ENCODE results near the gene IFT22.
"Not testable (repeated sequence)": the region's sequence is repeated elsewhere in the genome, so short reads cannot be mapped to it uniquely, and the experiment has no call there.

IFT22 gene

GRCh38 chr7:101321491-101322401, at the start of gene IFT22:
TSS of gene IFT22 (minus strand) at chr7:101321812. CDS start at chr7:101321709, 103 bp downstream.
- peak; percentile 96 for DNase-seq (ENCODE audit: low spot score)

GRCh38 chr7:101370836-101371235, 49.2 kb upstream of the IFT22 start:
- DNase-seq (ENCODE audit: low spot score), result no peak

- DNase-seq (ENCODE audit: low spot score), result no peak
Measured at GRCh38 chr7:101368422-101369165, 47.0 kb upstream of the IFT22 start.

- DNase-seq (ENCODE audit: low spot score), result no peak
Measured at GRCh38 chr7:101367676-101368075, 46.1 kb upstream of the IFT22 start.

- DNase-seq (ENCODE audit: low spot score), result no peak
Measured at GRCh38 chr7:101365956-101366355, 44.3 kb upstream of the IFT22 start.

- DNase-seq (ENCODE audit: low spot score), result peak; percentile 94
Measured at GRCh38 chr7:101363734-101364374, 42.2 kb upstream of the IFT22 start.

GRCh38 chr7:101363196-101363733, 41.7 kb upstream of the IFT22 start:
- no peak for DNase-seq (ENCODE audit: low spot score)

GRCh38 chr7:101362334-101363195, 41.0 kb upstream of the IFT22 start, which contains the start of gene COL26A1:
TSS of gene COL26A1 (plus strand) at chr7:101362875. CDS start at chr7:101363033, 158 bp downstream.
- peak; percentile 75 for DNase-seq (ENCODE audit: low spot score)

- DNase-seq (ENCODE audit: low spot score), result no peak
Measured at GRCh38 chr7:101357433-101357832, 35.8 kb upstream of the IFT22 start.

GRCh38 chr7:101352920-101353308, 31.3 kb upstream of the IFT22 start:
- no peak for DNase-seq (ENCODE audit: low spot score)

- not testable (repeated sequence) for DNase-seq (ENCODE audit: low spot score)
Measured at GRCh38 chr7:101349300-101349699, 27.7 kb upstream of the IFT22 start.

GRCh38 chr7:101348456-101349067, 26.9 kb upstream of the IFT22 start:
- not testable (repeated sequence) for DNase-seq (ENCODE audit: low spot score)

- DNase-seq (ENCODE audit: low spot score), result no peak
Measured at GRCh38 chr7:101347477-101347876, 25.9 kb upstream of the IFT22 start.

- no peak for DNase-seq (ENCODE audit: low spot score)
Measured at GRCh38 chr7:101342892-101343291, 21.3 kb upstream of the IFT22 start.

GRCh38 chr7:101340379-101340778, 18.8 kb upstream of the IFT22 start:
- no peak for DNase-seq (ENCODE audit: low spot score)

- no peak for DNase-seq (ENCODE audit: low spot score)
Measured at GRCh38 chr7:101333912-101334311, 12.3 kb upstream of the IFT22 start.

- DNase-seq (ENCODE audit: low spot score), result no peak
Measured at GRCh38 chr7:101332026-101332425, 10.4 kb upstream of the IFT22 start.

GRCh38 chr7:101330011-101330484, 8.4 kb upstream of the IFT22 start:
- DNase-seq (ENCODE audit: low spot score), result no peak

GRCh38 chr7:101328159-101328558, 6.5 kb upstream of the IFT22 start:
- no peak for DNase-seq (ENCODE audit: low spot score)

GRCh38 chr7:101319401-101319800, 2.2 kb downstream of the IFT22 start:
- DNase-seq (ENCODE audit: low spot score), result no peak

- no peak for DNase-seq (ENCODE audit: low spot score)
Measured at GRCh38 chr7:101315336-101315735, 6.3 kb downstream of the IFT22 start.
